H9 (cell line): ENCODE measurements around the gene NDUFA12. TPM values are rescaled to one million over a fixed set of nuclear protein-coding genes. Genes with fewer than 3 reads are reported as not detected.

Source experiments
- DNase-seq: peaks from one replicate; pipeline ENCODE4 v3.0.0-alpha.2; 2017
- H2AFZ ChIP-seq: one replicate; pipeline ENCODE4 v1.6.1; 2013; ENCODE audit warnings: mild to moderate bottlenecking, low read length, control low read depth, moderate library complexity
- H2AK5ac ChIP-seq: 2 replicates; pipeline ENCODE4 v1.6.1; 2013; ENCODE audit warnings: low read length, control low read depth, mixed read lengths; ENCODE audit not compliant: insufficient read length
- H2BK120ac ChIP-seq: one replicate; pipeline ENCODE4 v1.6.1; 2013; ENCODE audit warnings: low read depth, mild to moderate bottlenecking, low read length, control low read depth, inconsistent platforms; ENCODE audit not compliant: poor library complexity, severe bottlenecking
- H2BK12ac ChIP-seq: 2 replicates; pipeline ENCODE4 v1.6.1; 2013; ENCODE audit warnings: low read length, control low read depth, mixed read lengths, low read depth; ENCODE audit not compliant: insufficient read length
- H2BK15ac ChIP-seq: 2 replicates; pipeline ENCODE4 v1.6.1; 2013; ENCODE audit warnings: low read depth, low read length, control low read depth
- H2BK20ac ChIP-seq: one replicate; pipeline ENCODE4 v1.6.1; 2013; ENCODE audit warnings: low read depth, mild to moderate bottlenecking, low read length, control low read depth, inconsistent platforms; ENCODE audit not compliant: poor library complexity, severe bottlenecking
- H2BK5ac ChIP-seq: 2 replicates; pipeline ENCODE4 v1.6.1; 2013; ENCODE audit warnings: low read length, control low read depth, mixed read lengths; ENCODE audit not compliant: insufficient read length
- H3K14ac ChIP-seq: 2 replicates; pipeline ENCODE4 v1.6.1; 2013; ENCODE audit warnings: low read length, control low read depth; ENCODE audit not compliant: insufficient read depth
- H3K18ac ChIP-seq: 2 replicates; pipeline ENCODE4 v1.6.1; 2013; ENCODE audit warnings: low read depth, mild to moderate bottlenecking, mixed read lengths, low read length, control low read depth; ENCODE audit not compliant: insufficient read length
- H3K23ac ChIP-seq: 2 replicates; pipeline ENCODE4 v1.6.1; 2013; ENCODE audit warnings: low read length, control low read depth, mixed read lengths, low read depth; ENCODE audit not compliant: insufficient read length
- H3K23me2 ChIP-seq: 2 replicates; pipeline ENCODE4 v1.6.1; 2013; ENCODE audit warnings: low read depth, mild to moderate bottlenecking, mixed read lengths, low read length, control low read depth; ENCODE audit not compliant: insufficient read length, poor library complexity, severe bottlenecking
- H3K27ac ChIP-seq: 2 replicates; pipeline ENCODE4 v1.5.1; 2013; ENCODE audit warnings: low read length, control low read depth, mixed read lengths, low read depth; ENCODE audit not compliant: insufficient read length
- H3K27me3 ChIP-seq: 2 replicates; pipeline ENCODE4 v1.6.1; 2013; ENCODE audit warnings: low read length, control low read depth, inconsistent platforms; ENCODE audit not compliant: insufficient read depth
- H3K4ac ChIP-seq: 2 replicates; pipeline ENCODE4 v1.6.1; 2013; ENCODE audit warnings: low read depth, mild to moderate bottlenecking, control low read depth, inconsistent platforms, low read length, moderate library complexity
- H3K4me1 ChIP-seq: 2 replicates; pipeline ENCODE4 v1.6.1; 2013; ENCODE audit warnings: low read length, control low read depth, inconsistent platforms; ENCODE audit not compliant: insufficient read depth
- H3K4me2 ChIP-seq: 2 replicates; pipeline ENCODE4 v1.6.1; 2013; ENCODE audit warnings: low read length, control low read depth, mixed read lengths; ENCODE audit not compliant: insufficient read length, insufficient read depth
- H3K56ac ChIP-seq: 2 replicates; pipeline ENCODE4 v1.6.1; 2013; ENCODE audit warnings: low read depth, mild to moderate bottlenecking, mixed read lengths, low read length, control low read depth; ENCODE audit not compliant: insufficient read length
- H3K79me1 ChIP-seq: 2 replicates; pipeline ENCODE4 v1.6.1; 2013; ENCODE audit warnings: low read depth, mild to moderate bottlenecking, moderate library complexity, low read length, control low read depth, inconsistent platforms; ENCODE audit not compliant: insufficient read depth, poor library complexity, severe bottlenecking
- H3K79me2 ChIP-seq: 2 replicates; pipeline ENCODE4 v1.6.1; 2013; ENCODE audit warnings: low read length, control low read depth, inconsistent platforms; ENCODE audit not compliant: insufficient read depth
- H3K9ac ChIP-seq: 2 replicates; pipeline ENCODE4 v1.6.1; 2013; ENCODE audit warnings: low read length, control low read depth, mixed read lengths; ENCODE audit not compliant: insufficient read length; ENCODE audit errors: extremely low read depth
- H3K9me3 ChIP-seq: one replicate; pipeline ENCODE4 v1.6.1; 2013; ENCODE audit warnings: low read depth, low read length, inconsistent platforms; ENCODE audit not compliant: control insufficient read depth
- H3T11ph ChIP-seq: one replicate; pipeline ENCODE4 v1.6.1; 2013; ENCODE audit warnings: mild to moderate bottlenecking, low read length, control low read depth, inconsistent platforms
- H4K20me1 ChIP-seq: one replicate; pipeline ENCODE4 v1.6.1; 2013; ENCODE audit not compliant: control insufficient read depth, insufficient read length, insufficient read depth
- H4K5ac ChIP-seq: 2 replicates; pipeline ENCODE4 v1.6.1; 2013; ENCODE audit warnings: low read depth, mild to moderate bottlenecking, mixed read lengths, low read length, control low read depth; ENCODE audit not compliant: insufficient read length
- H4K8ac ChIP-seq: replicated peaks from 2 replicates; pipeline ENCODE4 v1.6.1; 2013; ENCODE audit warnings: low read length, control low read depth, mixed read lengths, low read depth; ENCODE audit not compliant: insufficient read length
- H4K91ac ChIP-seq: 2 replicates; pipeline ENCODE4 v1.6.1; 2013; ENCODE audit warnings: low read depth, mild to moderate bottlenecking, moderate library complexity, mixed read lengths, low read length, control low read depth; ENCODE audit not compliant: insufficient read length
- H3K27ac Mint-ChIP-seq, 3 experiments: 2 replicates in 2 of 3; 3 replicates in 1 of 3; pipeline ENCODE4 v1.8.0; 2020 to 2021; ENCODE audit warnings: mixed read lengths in 3 of 3, mild to moderate bottlenecking in 1 of 3, moderate library complexity in 1 of 3
- H3K27me3 Mint-ChIP-seq: 2 replicates; pipeline ENCODE4 v1.8.0; 2021; ENCODE audit warnings: low read depth, mild to moderate bottlenecking, moderate library complexity, mixed read lengths
- H3K36me3 Mint-ChIP-seq, 3 experiments: 2 replicates in 2 of 3; 3 replicates in 1 of 3; pipeline ENCODE4 v1.8.0; 2020 to 2021; ENCODE audit warnings: low read depth in 3 of 3, mixed read lengths in 3 of 3; ENCODE audit not compliant: insufficient read depth in 1 of 3
- H3K4me1 Mint-ChIP-seq, 2 experiments: 2 replicates each; pipeline ENCODE4 v1.8.0; 2020; ENCODE audit warnings: mixed read lengths in 2 of 2
- H3K4me3 Mint-ChIP-seq, 2 experiments: 2 replicates in 1 of 2; 3 replicates in 1 of 2; pipeline ENCODE4 v1.8.0; 2020 to 2021; ENCODE audit warnings: mild to moderate bottlenecking in 2 of 2, mixed read lengths in 2 of 2, moderate library complexity in 1 of 2
- H3K9me3 Mint-ChIP-seq, 2 experiments: 2 replicates in 1 of 2; 3 replicates in 1 of 2; pipeline ENCODE4 v1.8.0; 2020; ENCODE audit warnings: mild to moderate bottlenecking in 2 of 2, mixed read lengths in 2 of 2, moderate library complexity in 1 of 2
- CTCF ChIP-seq: fragments of 200-600 bp; sonication (generic); conservative IDR thresholded peaks from 3 replicates; pipeline ENCODE4 v1.8.0; 2021; ENCODE audit warnings: antibody characterized with exemption, mild to moderate bottlenecking
- WGBS: extraction: QIAGEN DNeasy Blood & Tissue Kit; methylation state at CpG from one replicate; pipeline ENCODE4 v1.1.7; 2013; ENCODE audit warnings: missing lambda C conversion rate, low lambda C conversion rate, mixed read lengths; ENCODE audit not compliant: insufficient read length; ENCODE audit errors: extremely low coverage; 5-methylcytosine and 5-hydroxymethylcytosine counted together
- total RNA-seq: library from RNA; stranded (reverse); gene quantifications from 2 replicates; pipeline ENCODE4 v1.2.1, GENCODE V29; 2021

NDUFA12 gene
- total RNA-seq, 1 experiment from 2014 or later: 104 TPM

DNA sequence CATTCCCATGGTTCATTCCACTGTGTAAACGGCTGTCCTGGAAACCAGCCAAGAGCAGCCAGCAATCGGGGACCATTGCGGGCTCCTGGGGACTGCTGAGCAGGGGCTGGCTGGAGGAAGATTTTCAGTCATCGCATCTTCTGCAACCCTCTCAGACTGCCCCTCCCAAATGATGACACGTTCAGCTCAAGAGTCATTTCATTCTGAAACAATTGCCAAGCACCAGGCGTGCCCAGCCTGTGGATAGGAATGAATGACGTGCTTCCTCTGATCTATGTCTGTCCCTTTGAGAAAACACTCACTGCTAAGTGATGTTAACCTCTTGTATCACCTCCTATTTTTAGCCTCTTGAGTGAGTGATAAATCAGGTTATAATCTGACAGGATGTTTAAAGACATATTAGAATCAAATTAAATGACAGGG is 62.0 kb downstream of the NDUFA12 start:
- H3K9me3 Mint-ChIP-seq: no peaks in the 10 kb centered on the region; a peak in 1 of 5 replicates
- no peak overlapping the region for H2BK120ac ChIP-seq
- H3T11ph ChIP-seq: no peak overlapping the region
- H4K8ac ChIP-seq: no peak overlapping the region
- H3K36me3 Mint-ChIP-seq: no peaks in the 10 kb centered on the region
- H3K4ac ChIP-seq: no peak overlapping the region
- no peak overlapping the region for H3K14ac ChIP-seq
- H3K79me1 ChIP-seq: no peaks in the 10 kb centered on the region
- no peaks in the 10 kb centered on the region for H3K27me3 Mint-ChIP-seq
- DNase-seq: no peak
- no peak overlapping the region for H3K56ac ChIP-seq
- H4K20me1 ChIP-seq: no peaks in the 10 kb centered on the region
- no peak overlapping the region for H4K5ac ChIP-seq
- no peak overlapping the region for H2AK5ac ChIP-seq
- TF ChIP-seq CTCF: no peak
- no peak overlapping the region for H2BK20ac ChIP-seq
- WGBS: no CpG with 5 or more reads among the region's 7 CpGs
- no peak overlapping the region for H2BK5ac ChIP-seq
- no peaks in the 10 kb centered on the region for H3K27me3 ChIP-seq
- H3K23me2 ChIP-seq: no peaks in the 10 kb centered on the region
- no peak overlapping the region for H2AFZ ChIP-seq
- no peak overlapping the region for H3K4me3 Mint-ChIP-seq
- H3K4me1 ChIP-seq: no peaks in the 10 kb centered on the region
- peaks cover 0 to 12% of the 10 kb centered on the region in 2 experiments; a peak in 2 of 4 replicates for H3K4me1 Mint-ChIP-seq
- no peak overlapping the region for H3K9ac ChIP-seq
- H3K27ac ChIP-seq: no peak overlapping the region
- no peak overlapping the region for H3K4me2 ChIP-seq
- H4K91ac ChIP-seq: no peak overlapping the region
- no peaks in the 10 kb centered on the region for H3K9me3 ChIP-seq
- H2BK12ac ChIP-seq: no peak overlapping the region
- no peaks in the 10 kb centered on the region for H3K79me2 ChIP-seq
- H2BK15ac ChIP-seq: no peak overlapping the region
- H3K27ac Mint-ChIP-seq: no peak overlapping the region
- H3K18ac ChIP-seq: no peak overlapping the region
- no peak overlapping the region for H3K23ac ChIP-seq
